H9 (cell line): ENCODE data around the gene TLN1. TPM values are rescaled to one million over a fixed set of nuclear protein-coding genes. Genes with fewer than 3 reads are reported as not detected.

Experiments
- DNase-seq: peaks from one replicate; pipeline ENCODE4 v3.0.0-alpha.2; 2017
- H2AFZ ChIP-seq: one replicate; pipeline ENCODE4 v1.6.1; 2013; ENCODE audit warnings: mild to moderate bottlenecking, low read length, control low read depth, moderate library complexity
- H2AK5ac ChIP-seq: 2 replicates; pipeline ENCODE4 v1.6.1; 2013; ENCODE audit warnings: low read length, control low read depth, mixed read lengths; ENCODE audit not compliant: insufficient read length
- H2BK120ac ChIP-seq: one replicate; pipeline ENCODE4 v1.6.1; 2013; ENCODE audit warnings: low read depth, mild to moderate bottlenecking, low read length, control low read depth, inconsistent platforms; ENCODE audit not compliant: poor library complexity, severe bottlenecking
- H2BK12ac ChIP-seq: 2 replicates; pipeline ENCODE4 v1.6.1; 2013; ENCODE audit warnings: low read length, control low read depth, mixed read lengths, low read depth; ENCODE audit not compliant: insufficient read length
- H2BK15ac ChIP-seq: 2 replicates; pipeline ENCODE4 v1.6.1; 2013; ENCODE audit warnings: low read depth, low read length, control low read depth
- H2BK20ac ChIP-seq: one replicate; pipeline ENCODE4 v1.6.1; 2013; ENCODE audit warnings: low read depth, mild to moderate bottlenecking, low read length, control low read depth, inconsistent platforms; ENCODE audit not compliant: poor library complexity, severe bottlenecking
- H2BK5ac ChIP-seq: 2 replicates; pipeline ENCODE4 v1.6.1; 2013; ENCODE audit warnings: low read length, control low read depth, mixed read lengths; ENCODE audit not compliant: insufficient read length
- H3K14ac ChIP-seq: 2 replicates; pipeline ENCODE4 v1.6.1; 2013; ENCODE audit warnings: low read length, control low read depth; ENCODE audit not compliant: insufficient read depth
- H3K18ac ChIP-seq: 2 replicates; pipeline ENCODE4 v1.6.1; 2013; ENCODE audit warnings: low read depth, mild to moderate bottlenecking, mixed read lengths, low read length, control low read depth; ENCODE audit not compliant: insufficient read length
- H3K23ac ChIP-seq: 2 replicates; pipeline ENCODE4 v1.6.1; 2013; ENCODE audit warnings: low read length, control low read depth, mixed read lengths, low read depth; ENCODE audit not compliant: insufficient read length
- H3K23me2 ChIP-seq: 2 replicates; pipeline ENCODE4 v1.6.1; 2013; ENCODE audit warnings: low read depth, mild to moderate bottlenecking, mixed read lengths, low read length, control low read depth; ENCODE audit not compliant: insufficient read length, poor library complexity, severe bottlenecking
- H3K27ac ChIP-seq: 2 replicates; pipeline ENCODE4 v1.5.1; 2013; ENCODE audit warnings: low read length, control low read depth, mixed read lengths, low read depth; ENCODE audit not compliant: insufficient read length
- H3K27me3 ChIP-seq: 2 replicates; pipeline ENCODE4 v1.6.1; 2013; ENCODE audit warnings: low read length, control low read depth, inconsistent platforms; ENCODE audit not compliant: insufficient read depth
- H3K4ac ChIP-seq: 2 replicates; pipeline ENCODE4 v1.6.1; 2013; ENCODE audit warnings: low read depth, mild to moderate bottlenecking, control low read depth, inconsistent platforms, low read length, moderate library complexity
- H3K4me1 ChIP-seq: 2 replicates; pipeline ENCODE4 v1.6.1; 2013; ENCODE audit warnings: low read length, control low read depth, inconsistent platforms; ENCODE audit not compliant: insufficient read depth
- H3K4me2 ChIP-seq: 2 replicates; pipeline ENCODE4 v1.6.1; 2013; ENCODE audit warnings: low read length, control low read depth, mixed read lengths; ENCODE audit not compliant: insufficient read length, insufficient read depth
- H3K56ac ChIP-seq: 2 replicates; pipeline ENCODE4 v1.6.1; 2013; ENCODE audit warnings: low read depth, mild to moderate bottlenecking, mixed read lengths, low read length, control low read depth; ENCODE audit not compliant: insufficient read length
- H3K79me1 ChIP-seq: 2 replicates; pipeline ENCODE4 v1.6.1; 2013; ENCODE audit warnings: low read depth, mild to moderate bottlenecking, moderate library complexity, low read length, control low read depth, inconsistent platforms; ENCODE audit not compliant: insufficient read depth, poor library complexity, severe bottlenecking
- H3K79me2 ChIP-seq: 2 replicates; pipeline ENCODE4 v1.6.1; 2013; ENCODE audit warnings: low read length, control low read depth, inconsistent platforms; ENCODE audit not compliant: insufficient read depth
- H3K9ac ChIP-seq: 2 replicates; pipeline ENCODE4 v1.6.1; 2013; ENCODE audit warnings: low read length, control low read depth, mixed read lengths; ENCODE audit not compliant: insufficient read length; ENCODE audit errors: extremely low read depth
- H3K9me3 ChIP-seq: one replicate; pipeline ENCODE4 v1.6.1; 2013; ENCODE audit warnings: low read depth, low read length, inconsistent platforms; ENCODE audit not compliant: control insufficient read depth
- H3T11ph ChIP-seq: one replicate; pipeline ENCODE4 v1.6.1; 2013; ENCODE audit warnings: mild to moderate bottlenecking, low read length, control low read depth, inconsistent platforms
- H4K20me1 ChIP-seq: one replicate; pipeline ENCODE4 v1.6.1; 2013; ENCODE audit not compliant: control insufficient read depth, insufficient read length, insufficient read depth
- H4K5ac ChIP-seq: 2 replicates; pipeline ENCODE4 v1.6.1; 2013; ENCODE audit warnings: low read depth, mild to moderate bottlenecking, mixed read lengths, low read length, control low read depth; ENCODE audit not compliant: insufficient read length
- H4K8ac ChIP-seq: replicated peaks from 2 replicates; pipeline ENCODE4 v1.6.1; 2013; ENCODE audit warnings: low read length, control low read depth, mixed read lengths, low read depth; ENCODE audit not compliant: insufficient read length
- H4K91ac ChIP-seq: 2 replicates; pipeline ENCODE4 v1.6.1; 2013; ENCODE audit warnings: low read depth, mild to moderate bottlenecking, moderate library complexity, mixed read lengths, low read length, control low read depth; ENCODE audit not compliant: insufficient read length
- H3K27ac Mint-ChIP-seq, 3 experiments: 2 replicates in 2 of 3; 3 replicates in 1 of 3; pipeline ENCODE4 v1.8.0; 2020 to 2021; ENCODE audit warnings: mixed read lengths in 3 of 3, mild to moderate bottlenecking in 1 of 3, moderate library complexity in 1 of 3
- H3K27me3 Mint-ChIP-seq: 2 replicates; pipeline ENCODE4 v1.8.0; 2021; ENCODE audit warnings: low read depth, mild to moderate bottlenecking, moderate library complexity, mixed read lengths
- H3K36me3 Mint-ChIP-seq, 3 experiments: 2 replicates in 2 of 3; 3 replicates in 1 of 3; pipeline ENCODE4 v1.8.0; 2020 to 2021; ENCODE audit warnings: low read depth in 3 of 3, mixed read lengths in 3 of 3; ENCODE audit not compliant: insufficient read depth in 1 of 3
- H3K4me1 Mint-ChIP-seq, 2 experiments: 2 replicates each; pipeline ENCODE4 v1.8.0; 2020; ENCODE audit warnings: mixed read lengths in 2 of 2
- H3K4me3 Mint-ChIP-seq, 2 experiments: 2 replicates in 1 of 2; 3 replicates in 1 of 2; pipeline ENCODE4 v1.8.0; 2020 to 2021; ENCODE audit warnings: mild to moderate bottlenecking in 2 of 2, mixed read lengths in 2 of 2, moderate library complexity in 1 of 2
- H3K9me3 Mint-ChIP-seq, 2 experiments: 2 replicates in 1 of 2; 3 replicates in 1 of 2; pipeline ENCODE4 v1.8.0; 2020; ENCODE audit warnings: mild to moderate bottlenecking in 2 of 2, mixed read lengths in 2 of 2, moderate library complexity in 1 of 2
- CTCF ChIP-seq: fragments of 200-600 bp; sonication (generic); conservative IDR thresholded peaks from 3 replicates; pipeline ENCODE4 v1.8.0; 2021; ENCODE audit warnings: antibody characterized with exemption, mild to moderate bottlenecking
- WGBS: extraction: QIAGEN DNeasy Blood & Tissue Kit; methylation state at CpG from one replicate; pipeline ENCODE4 v1.1.7; 2013; ENCODE audit warnings: missing lambda C conversion rate, low lambda C conversion rate, mixed read lengths; ENCODE audit not compliant: insufficient read length; ENCODE audit errors: extremely low coverage; 5-methylcytosine and 5-hydroxymethylcytosine counted together
- total RNA-seq: library from RNA; stranded (reverse); gene quantifications from 2 replicates; pipeline ENCODE4 v1.2.1, GENCODE V29; 2021

TLN1 gene
- total RNA-seq, 1 experiment from 2014 or later, result 102 TPM

- peaks cover 1% of the 10 kb centered on the region for H3K23me2 ChIP-seq
- H3K56ac ChIP-seq, result no peak overlapping the region
- Mint-ChIP-seq H3K4me1 (peaks cover 30 to 38% of the 10 kb centered on the region in 2 experiments), H3K27ac (no peak overlapping the region), H3K9me3 (no peaks in the 10 kb centered on the region; a peak in 1 of 5 replicates), H3K27me3 (peaks cover 16% of the 10 kb centered on the region), H3K36me3 (no peaks in the 10 kb centered on the region), H3K4me3 (no peak overlapping the region)
- 0 out of 2 replicates have a peak, but pooled peaks cover 2% of the 10 kb centered on the region for H3K27me3 ChIP-seq
- no peak overlapping the region for H2BK5ac ChIP-seq
- peaks cover 3% of the 10 kb centered on the region; the same call in 1 of the 2 replicates for H3K4me1 ChIP-seq
- no peak overlapping the region for H3K4me2 ChIP-seq
- no peak overlapping the region for H4K91ac ChIP-seq
- H3K9ac ChIP-seq, result no peak overlapping the region
- H2BK12ac ChIP-seq, result no peak overlapping the region
- H3K18ac ChIP-seq, result no peak overlapping the region
- H2AFZ ChIP-seq, result no peak overlapping the region
- no peak overlapping the region for H3K27ac ChIP-seq
- H2AK5ac ChIP-seq, result no peak overlapping the region
- no peaks in the 10 kb centered on the region for H3K79me1 ChIP-seq
- no peaks in the 10 kb centered on the region for H3K9me3 ChIP-seq
- H3K14ac ChIP-seq, result no peak overlapping the region
- WGBS, result no CpG with 5 or more reads among the region's 7 CpGs
- no peak overlapping the region for H3K23ac ChIP-seq
- no peaks in the 10 kb centered on the region for H4K20me1 ChIP-seq
- TF ChIP-seq CTCF, result no peak
- H2BK120ac ChIP-seq, result no peak overlapping the region
- no peak overlapping the region for H3K4ac ChIP-seq
- no peak overlapping the region for H2BK15ac ChIP-seq
- H2BK20ac ChIP-seq, result no peak overlapping the region
- no peaks in the 10 kb centered on the region for H3K79me2 ChIP-seq
- no peak overlapping the region for H3T11ph ChIP-seq
- DNase-seq, result no peak
- no peak overlapping the region for H4K8ac ChIP-seq
- no peak overlapping the region for H4K5ac ChIP-seq
Measured at GRCh38 chr9:35651956-35652828, 79.8 kb downstream of the TLN1 start.
